Measurements from ENCODE around the gene ZNF646.

The ZNF646 gene, protein sequence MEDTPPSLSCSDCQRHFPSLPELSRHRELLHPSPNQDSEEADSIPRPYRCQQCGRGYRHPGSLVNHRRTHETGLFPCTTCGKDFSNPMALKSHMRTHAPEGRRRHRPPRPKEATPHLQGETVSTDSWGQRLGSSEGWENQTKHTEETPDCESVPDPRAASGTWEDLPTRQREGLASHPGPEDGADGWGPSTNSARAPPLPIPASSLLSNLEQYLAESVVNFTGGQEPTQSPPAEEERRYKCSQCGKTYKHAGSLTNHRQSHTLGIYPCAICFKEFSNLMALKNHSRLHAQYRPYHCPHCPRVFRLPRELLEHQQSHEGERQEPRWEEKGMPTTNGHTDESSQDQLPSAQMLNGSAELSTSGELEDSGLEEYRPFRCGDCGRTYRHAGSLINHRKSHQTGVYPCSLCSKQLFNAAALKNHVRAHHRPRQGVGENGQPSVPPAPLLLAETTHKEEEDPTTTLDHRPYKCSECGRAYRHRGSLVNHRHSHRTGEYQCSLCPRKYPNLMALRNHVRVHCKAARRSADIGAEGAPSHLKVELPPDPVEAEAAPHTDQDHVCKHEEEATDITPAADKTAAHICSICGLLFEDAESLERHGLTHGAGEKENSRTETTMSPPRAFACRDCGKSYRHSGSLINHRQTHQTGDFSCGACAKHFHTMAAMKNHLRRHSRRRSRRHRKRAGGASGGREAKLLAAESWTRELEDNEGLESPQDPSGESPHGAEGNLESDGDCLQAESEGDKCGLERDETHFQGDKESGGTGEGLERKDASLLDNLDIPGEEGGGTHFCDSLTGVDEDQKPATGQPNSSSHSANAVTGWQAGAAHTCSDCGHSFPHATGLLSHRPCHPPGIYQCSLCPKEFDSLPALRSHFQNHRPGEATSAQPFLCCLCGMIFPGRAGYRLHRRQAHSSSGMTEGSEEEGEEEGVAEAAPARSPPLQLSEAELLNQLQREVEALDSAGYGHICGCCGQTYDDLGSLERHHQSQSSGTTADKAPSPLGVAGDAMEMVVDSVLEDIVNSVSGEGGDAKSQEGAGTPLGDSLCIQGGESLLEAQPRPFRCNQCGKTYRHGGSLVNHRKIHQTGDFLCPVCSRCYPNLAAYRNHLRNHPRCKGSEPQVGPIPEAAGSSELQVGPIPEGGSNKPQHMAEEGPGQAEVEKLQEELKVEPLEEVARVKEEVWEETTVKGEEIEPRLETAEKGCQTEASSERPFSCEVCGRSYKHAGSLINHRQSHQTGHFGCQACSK (N-terminal part only)

DNA sequence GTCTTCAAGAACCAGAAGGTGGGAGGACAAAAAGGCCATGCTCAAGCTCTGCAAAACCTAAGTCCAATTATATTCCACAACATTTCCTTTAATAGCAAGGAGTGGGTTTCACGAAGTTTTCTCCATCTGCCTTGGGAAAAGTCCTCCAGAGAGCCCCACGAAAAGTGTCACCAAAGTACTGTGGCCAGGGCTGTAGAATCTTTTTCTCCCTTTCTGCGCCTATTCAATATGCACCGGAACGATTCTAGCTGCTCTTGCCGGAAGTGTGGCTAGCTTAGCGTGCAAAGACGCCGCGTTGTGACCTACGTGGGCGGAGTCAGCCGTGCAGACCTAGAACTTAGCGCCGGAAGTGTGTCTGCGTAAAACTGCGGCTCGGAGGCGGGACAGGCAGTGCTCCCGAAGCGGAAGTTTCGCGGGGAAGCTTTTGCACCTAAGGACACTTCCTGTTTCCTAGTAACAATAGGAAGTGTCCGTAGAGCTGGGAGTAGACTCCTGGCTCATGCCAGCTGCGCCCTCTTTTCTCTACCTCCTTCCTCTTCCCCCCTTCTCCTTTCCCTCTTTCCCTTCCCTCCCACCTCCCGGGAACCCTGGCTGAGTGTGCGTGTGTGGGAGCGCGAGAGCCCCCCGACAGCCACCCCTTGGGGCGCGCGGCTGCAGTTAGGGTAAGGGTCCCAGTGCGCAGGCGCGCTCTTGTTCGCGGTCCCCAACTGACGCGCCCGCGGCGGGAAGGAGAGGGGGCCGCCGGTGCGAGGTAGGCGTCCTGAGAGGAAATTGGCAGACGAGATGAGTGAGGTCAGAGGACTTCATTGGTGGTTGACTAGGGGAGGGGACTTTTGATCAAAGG is at the start of gene ZNF646, which contains the start of gene ZNF668:
Gene ZNF646 (plus strand): TSS at position 453 of the 844 bp plus-strand sequence. CDS start 1,903 bp downstream, outside the sequence.
Gene ZNF668 (minus strand): TSS at position 271 of the 844 bp plus-strand sequence. CDS start 9,781 bp downstream, outside the sequence.
- peak; percentile 95 to 97 for DNase-seq

DNA sequence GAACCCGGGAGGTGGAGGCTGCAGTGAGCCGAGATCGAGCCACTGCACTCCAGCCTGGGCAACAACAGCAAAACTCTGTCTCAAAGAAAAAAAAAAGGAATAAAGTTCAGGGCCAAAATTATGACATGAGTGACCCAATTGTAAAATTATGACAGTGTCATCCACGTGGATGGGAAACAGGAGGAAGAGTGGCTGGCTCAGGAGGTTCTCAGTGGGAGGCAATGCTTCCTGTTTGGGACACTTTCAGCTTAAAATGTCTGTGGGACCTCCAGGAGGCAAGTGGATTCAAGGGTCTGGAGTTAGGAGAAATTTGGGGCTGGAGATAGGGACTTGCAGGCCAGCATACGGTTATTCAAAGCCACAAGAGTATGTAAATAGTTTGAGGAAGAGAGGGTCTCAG is 48.9 kb upstream of the ZNF646 start:
- DNase-seq: no peak

DNA sequence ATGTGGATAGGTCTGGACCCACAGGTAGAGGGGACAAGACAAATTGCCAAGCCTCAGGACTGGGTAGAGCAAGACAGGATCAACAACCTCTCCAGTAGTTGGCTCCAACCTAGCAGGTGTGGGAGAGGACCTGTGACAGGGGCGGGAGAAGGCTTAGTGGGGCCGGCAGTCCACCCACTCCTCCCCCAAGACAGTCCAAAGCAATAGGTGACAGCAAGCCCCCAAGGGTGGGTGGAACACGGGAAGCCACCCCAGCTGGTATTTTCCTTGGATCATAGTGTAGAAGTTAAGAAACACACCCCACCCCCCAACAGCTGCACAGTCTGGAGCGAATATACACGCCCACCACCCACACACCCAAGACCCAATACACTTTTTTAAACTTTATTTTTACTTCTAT is 45.0 kb upstream of the ZNF646 start:
- no peak for DNase-seq

- DNase-seq: no peak
Observed at GRCh38 chr16:31031276-31031675, 42.9 kb upstream of the ZNF646 start.

DNA sequence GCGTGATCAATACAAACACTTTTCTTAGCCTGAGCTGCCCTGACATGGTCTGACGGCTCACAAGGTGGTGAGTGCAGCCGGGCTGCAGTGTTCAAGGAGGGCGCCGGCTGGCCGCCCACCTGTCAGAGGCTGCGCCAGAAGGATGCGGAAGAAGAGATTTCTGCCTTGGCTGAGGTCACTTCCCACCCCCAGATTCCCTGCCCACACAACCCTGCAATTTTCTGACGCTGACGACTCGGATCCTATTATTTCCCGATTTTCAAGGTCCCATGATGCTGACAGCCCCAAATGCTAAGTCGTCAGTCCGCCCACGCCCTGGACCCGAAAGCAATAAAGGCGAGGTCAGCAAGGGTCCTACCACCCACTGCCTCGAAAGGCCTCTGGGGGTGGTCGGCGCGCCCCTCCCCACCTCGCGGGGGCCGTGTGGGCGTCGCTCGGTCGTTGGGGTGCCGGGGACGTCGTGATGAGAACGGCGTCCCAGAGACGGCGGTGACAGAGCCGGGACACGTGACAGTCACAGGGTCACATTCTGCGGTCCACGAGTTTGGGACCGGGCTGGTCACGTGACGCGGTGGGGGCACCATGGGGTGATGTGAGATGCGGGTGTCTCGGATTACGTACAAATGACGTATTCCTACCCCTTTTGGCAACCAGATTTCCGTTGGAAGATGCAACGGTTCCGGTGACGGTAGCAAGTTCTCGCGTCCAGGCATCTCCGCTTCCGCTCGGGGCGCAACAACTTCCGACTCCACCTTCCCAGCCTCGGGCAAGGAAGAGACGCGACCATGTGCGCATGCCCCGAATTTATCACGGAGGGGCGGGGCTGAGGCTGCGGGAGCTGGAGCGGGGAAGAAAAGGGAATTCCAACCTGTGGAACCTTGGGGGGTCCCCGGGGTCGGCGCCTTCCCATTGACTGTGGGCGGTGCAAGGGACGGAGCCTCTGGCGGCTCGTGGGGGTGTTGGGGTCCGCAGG is 41.2 kb upstream of the ZNF646 start, which contains the start of gene STX4:
Gene STX4 (plus strand): TSS at position 823 of the 973 bp plus-strand sequence. CDS start 248 bp downstream, outside the sequence.
- peak; percentile 95 to 97 for DNase-seq

DNA sequence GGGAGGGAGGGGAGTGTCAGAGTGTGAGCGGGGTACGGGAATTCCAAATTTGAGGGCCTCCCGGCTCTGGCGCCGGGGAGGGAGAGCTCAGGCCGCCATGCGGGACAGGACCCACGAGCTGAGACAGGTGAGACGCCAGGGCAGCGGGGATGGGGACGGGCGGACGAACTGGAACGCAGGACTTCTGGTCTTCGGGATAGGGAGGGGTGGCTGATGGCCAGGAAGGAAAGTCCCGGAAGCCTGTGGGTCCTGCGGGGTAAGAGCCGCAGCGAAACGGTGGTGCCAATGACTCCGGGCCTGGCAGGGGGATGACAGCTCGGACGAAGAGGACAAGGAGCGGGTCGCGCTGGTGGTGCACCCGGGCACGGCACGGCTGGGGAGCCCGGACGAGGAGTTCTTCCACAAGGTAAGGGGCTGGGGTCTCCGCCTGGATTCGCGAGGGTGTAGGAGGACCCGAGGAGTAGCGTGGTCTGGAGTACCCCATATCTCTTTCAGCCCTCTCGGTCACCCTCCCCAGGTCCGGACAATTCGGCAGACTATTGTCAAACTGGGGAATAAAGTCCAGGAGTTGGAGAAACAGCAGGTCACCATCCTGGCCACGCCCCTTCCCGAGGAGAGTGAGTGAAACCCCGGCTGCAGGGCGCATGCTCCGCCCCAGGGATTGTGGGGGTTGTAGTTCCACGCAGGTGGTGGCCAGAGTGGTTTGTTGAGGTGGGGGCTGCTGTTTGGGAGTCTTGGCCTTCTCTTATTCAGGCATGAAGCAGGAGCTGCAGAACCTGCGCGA is 40.3 kb upstream of the ZNF646 start:
- DNase-seq: peak; percentile 91 to 92

GRCh38 chr16:31036691-31037090 is 37.5 kb upstream of the ZNF646 start:
- DNase-seq: no peak

DNA sequence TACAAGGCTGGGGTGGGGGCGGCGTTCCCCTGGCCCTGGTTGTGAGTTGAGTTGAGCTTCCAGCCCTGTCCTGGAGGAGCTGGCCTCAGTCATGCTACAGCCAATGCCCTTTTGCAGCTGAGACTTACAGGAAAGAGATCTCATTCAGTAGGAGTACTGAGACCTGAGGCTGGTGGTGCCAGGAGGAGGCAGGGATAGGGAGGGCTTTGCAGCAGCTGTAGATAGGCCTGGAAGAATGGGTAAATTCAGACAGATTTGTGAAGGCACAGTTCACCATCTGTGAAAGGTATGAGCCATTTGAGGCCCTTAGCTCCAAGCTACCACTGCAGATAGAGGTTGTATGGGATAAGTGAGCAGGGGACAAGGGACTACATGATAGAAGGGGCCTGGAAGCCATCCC is 35.2 kb upstream of the ZNF646 start:
- no peak for DNase-seq

- DNase-seq: no peak
Observed at GRCh38 chr16:31042866-31043265, 31.4 kb upstream of the ZNF646 start.

DNA sequence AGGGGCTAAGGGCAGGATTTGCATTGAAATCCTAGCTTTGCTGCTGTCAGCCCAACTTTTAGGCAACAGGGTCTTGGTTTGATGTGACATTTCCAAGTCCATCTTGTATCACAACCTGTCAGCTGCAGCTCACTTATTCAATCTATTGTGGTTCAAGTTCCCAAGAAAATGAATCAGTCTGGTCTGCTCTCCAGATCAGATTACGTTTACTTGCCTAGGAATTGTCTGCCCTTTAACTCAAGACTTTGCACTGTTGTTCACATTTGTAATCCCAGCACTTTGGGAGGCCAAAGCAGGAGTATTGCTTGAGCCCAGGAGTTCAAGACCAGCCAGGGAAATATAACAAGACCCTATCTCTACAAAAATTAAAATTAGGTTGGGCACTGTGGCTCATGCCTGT is 30.9 kb upstream of the ZNF646 start:
- no peak for DNase-seq

DNA sequence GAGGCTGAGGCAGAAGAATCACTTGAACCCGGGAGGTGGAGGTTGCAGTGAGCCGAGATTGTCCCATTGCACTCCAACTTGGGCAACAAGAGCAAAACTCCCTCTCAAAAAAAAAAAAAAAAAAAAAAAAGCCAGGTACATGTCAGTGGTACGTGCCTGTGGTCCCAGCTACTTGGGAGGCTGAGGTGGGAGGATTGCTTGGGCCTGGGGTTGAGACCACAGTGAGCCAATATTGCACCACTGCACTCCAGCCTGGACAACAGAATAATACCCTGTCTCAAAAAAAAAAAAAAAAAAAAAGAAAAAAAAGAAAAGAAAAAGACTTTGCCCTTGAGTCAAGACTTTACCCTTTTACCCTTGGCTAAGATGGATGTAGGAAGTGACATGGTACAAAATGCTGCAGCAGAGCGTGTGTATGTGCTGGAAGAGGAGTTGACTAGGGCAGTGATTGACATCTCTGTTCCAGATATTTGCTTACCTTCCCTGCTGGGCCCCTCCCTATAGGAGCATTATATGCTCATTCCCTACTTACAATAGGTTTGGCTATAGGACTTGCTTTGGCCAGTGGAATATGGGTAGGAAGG is 30.2 kb upstream of the ZNF646 start:
- DNase-seq: no peak

DNA sequence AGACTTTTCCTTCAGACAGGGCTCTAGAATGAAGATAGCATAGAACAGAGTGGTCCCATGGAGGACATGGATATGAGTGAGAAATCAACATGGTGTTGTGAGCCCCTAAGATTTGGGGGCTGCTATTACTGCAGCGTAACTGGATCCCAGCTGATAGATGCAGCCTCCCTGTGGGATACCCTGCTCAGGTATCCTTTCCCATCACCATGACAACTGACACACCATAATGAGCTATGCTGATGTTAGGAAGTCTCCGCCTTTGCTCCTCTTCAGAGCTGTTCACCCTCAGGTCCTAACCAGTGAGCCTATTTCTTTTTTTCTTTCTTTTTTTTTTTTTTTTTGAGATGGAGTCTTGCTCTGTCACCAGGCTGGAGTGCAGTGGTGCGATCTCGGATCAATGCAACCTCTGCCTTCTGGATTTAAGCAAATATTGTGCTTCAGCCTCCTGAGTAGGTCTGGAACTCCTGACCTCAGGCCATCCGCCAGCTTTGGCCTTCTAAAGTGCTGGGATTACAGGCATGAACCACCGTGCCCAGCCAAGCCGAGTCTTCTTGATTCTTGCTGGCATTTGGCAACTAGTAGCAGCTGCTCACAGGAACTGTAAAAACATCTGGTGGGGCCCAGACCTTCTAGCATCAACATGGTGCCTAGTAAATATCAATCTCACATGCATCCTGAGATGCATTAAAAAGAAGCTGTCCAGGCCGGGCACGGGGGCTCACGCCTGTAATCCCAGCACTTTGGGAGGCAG is 23.8 kb upstream of the ZNF646 start:
- DNase-seq: no peak

DNA sequence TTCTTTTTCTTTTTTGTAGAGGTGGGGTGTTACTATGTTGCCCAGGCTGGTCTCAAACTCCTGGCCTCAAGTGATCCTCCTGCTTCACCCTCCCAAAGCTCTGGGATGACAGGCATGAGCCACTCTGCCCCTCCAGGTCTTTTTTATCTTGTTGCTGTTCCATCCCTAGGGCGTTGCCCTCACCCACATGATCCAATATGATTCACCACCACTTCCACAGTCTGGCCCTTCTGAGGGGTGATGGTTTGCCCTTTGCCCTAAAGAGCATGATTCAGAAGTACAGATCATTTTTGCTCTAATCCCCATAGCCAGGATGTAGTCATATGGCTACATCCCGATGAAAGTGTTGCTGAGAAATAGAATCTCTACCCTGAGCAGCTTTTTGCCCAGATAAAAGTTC is 22.1 kb upstream of the ZNF646 start:
- DNase-seq: peak in 1 of 2 experiments; percentile 37

GRCh38 chr16:31055613-31056012 is 18.6 kb upstream of the ZNF646 start:
- no peak for DNase-seq

DNA sequence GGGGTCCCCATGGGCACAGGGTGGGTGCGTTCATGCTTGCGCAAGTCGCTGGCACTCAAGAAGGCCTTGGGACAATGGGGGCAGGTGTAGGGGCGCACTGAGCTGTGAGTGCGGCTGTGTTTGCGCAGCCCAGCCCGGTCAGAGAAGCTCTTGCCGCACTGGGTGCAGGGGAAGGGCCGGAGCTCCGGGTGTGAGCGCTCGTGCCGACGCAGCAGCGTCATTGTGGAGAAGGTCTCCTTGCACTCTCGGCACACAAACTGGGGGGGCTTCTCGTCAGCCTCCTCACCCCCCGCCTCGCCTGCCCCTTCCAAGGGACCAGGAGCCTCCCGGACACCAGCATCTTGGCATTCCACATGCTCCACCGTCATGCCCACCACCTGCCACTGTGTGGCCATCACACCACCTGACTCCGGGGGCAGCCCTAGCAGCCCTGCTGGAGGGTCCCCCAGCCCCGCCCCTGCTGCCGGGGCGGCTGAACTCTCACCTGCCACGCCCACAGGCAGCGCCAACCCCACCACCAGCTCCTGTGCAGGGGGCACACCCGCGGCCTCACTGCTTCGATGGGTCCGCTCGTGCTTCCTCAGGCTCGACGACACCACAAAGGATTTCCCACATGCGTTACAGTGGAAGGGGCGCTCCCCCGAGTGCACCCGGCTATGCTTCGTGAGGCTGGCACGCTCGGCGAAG is 13.0 kb upstream of the ZNF646 start:
- DNase-seq: no peak

- DNase-seq: no peak
Observed at GRCh38 chr16:31061813-31062440, 12.3 kb upstream of the ZNF646 start.

DNA sequence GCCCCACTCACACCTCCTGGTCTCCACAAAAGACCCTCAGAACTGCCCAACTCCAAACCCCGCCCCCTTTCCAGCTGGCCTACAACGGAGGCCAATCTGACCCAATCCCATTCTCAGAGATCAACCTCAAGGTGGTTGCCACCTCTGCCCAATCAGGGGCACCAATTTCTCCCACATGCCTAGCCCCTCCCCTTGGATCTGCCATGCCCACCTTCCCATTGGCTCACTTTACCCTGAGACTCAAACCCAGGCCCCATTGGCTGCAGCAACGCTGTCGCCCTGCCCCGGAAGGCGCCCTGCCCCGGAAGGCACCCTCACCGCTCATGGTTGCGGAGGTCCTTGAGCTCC is 10.8 kb upstream of the ZNF646 start:
- DNase-seq: no peak

Measured in activated T-cell treated with anti-CD3 and anti-CD28 coated beads, Interleukin-2, amount 50 U/mL, for 48 hours (primary cell).